SJCRH30 (cell line): ENCODE measurements around the gene CIBAR2. TPM values are rescaled to one million over a fixed set of nuclear protein-coding genes. Genes with fewer than 3 reads are reported as not detected.
A peak's percentile ranks its signal among the peaks of the same experiment; 100 is the strongest.

Experiments
- DNase-seq, 2 experiments: peaks; one replicate each; pipeline ENCODE4 v3.0.0-alpha.2; 2015 to 2020
- H3K27ac ChIP-seq: fragments of 250-450 bp; sonication (Bioruptor Pico); 2 replicates; pipeline ENCODE4 v1.5.1; 2020; ENCODE audit warnings: mild to moderate bottlenecking, moderate library complexity
- H3K27me3 ChIP-seq: fragments of 250-450 bp; sonication (Bioruptor Pico); 2 replicates; pipeline ENCODE4 v1.5.1; 2020; ENCODE audit warnings: mild to moderate bottlenecking, moderate library complexity
- H3K36me3 ChIP-seq: fragments of 250-450 bp; sonication (Bioruptor Pico); 2 replicates; pipeline ENCODE4 v1.5.1; 2020; ENCODE audit warnings: mild to moderate bottlenecking, moderate library complexity
- H3K4me1 ChIP-seq: fragments of 250-450 bp; sonication (Bioruptor Pico); 2 replicates; pipeline ENCODE4 v1.5.1; 2020; ENCODE audit warnings: mild to moderate bottlenecking, moderate library complexity
- H3K4me3 ChIP-seq: fragments of 250-450 bp; sonication (Bioruptor Pico); 2 replicates; pipeline ENCODE4 v1.5.1; 2020; ENCODE audit warnings: mild to moderate bottlenecking, moderate library complexity
- H3K9me3 ChIP-seq: fragments of 250-450 bp; sonication (Bioruptor Pico); replicated peaks from 2 replicates; pipeline ENCODE4 v1.5.1; 2020; ENCODE audit warnings: mild to moderate bottlenecking, moderate library complexity
- total RNA-seq: library from RNA; depleted of rRNA; stranded (reverse); fragments of >200 nt; shearing (Covaris generic); gene quantifications from 2 replicates; pipeline ENCODE4 v1.2.3, GENCODE V29; 2014

The CIBAR2 gene
- total RNA-seq, 1 experiment from 2014 or later = 0.04 TPM

- Histone ChIP-seq H3K4me1 (peaks cover 16% of the 10 kb centered on the region), H3K9me3 (no peaks in the 10 kb centered on the region), H3K27ac (peak overlapping the region; percentile 99)
Measured at GRCh38 chr16:85138073-85138824, 26.0 kb upstream of the CIBAR2 start.

GRCh38 chr16:85137323-85138072 lies 25.2 kb upstream of the CIBAR2 start:
- Histone ChIP-seq H3K36me3 (no peaks in the 10 kb centered on the region), H3K4me1 (peaks cover 16% of the 10 kb centered on the region), H3K4me3 (peak overlapping the region; percentile 61), H3K9me3 (no peaks in the 10 kb centered on the region), H3K27ac (peak overlapping the region; percentile 99), H3K27me3 (no peaks in the 10 kb centered on the region)
- DNase-seq = peak; percentile 86 to 90

More at GRCh38 chr16:85138073-85138824, 26.0 kb upstream of the CIBAR2 start:
- Histone ChIP-seq H3K4me3 (peak overlapping the region; percentile 61), H3K27me3 (no peaks in the 10 kb centered on the region), H3K36me3 (no peaks in the 10 kb centered on the region)
- no peak for DNase-seq

GRCh38 chr16:85136702-85137322 lies 24.5 kb upstream of the CIBAR2 start:
- DNase-seq = peak; percentile 94 to 97

GRCh38 chr16:85136213-85136701 lies 24.0 kb upstream of the CIBAR2 start:
- H3K27ac ChIP-seq = peak overlapping the region; percentile 99
- no peaks in the 10 kb centered on the region for H3K9me3 ChIP-seq
- no peaks in the 10 kb centered on the region for H3K36me3 ChIP-seq
- no peaks in the 10 kb centered on the region for H3K27me3 ChIP-seq
- peak; percentile 95 to 97 for DNase-seq
- H3K4me3 ChIP-seq = peak overlapping the region; percentile 61
- peaks cover 16% of the 10 kb centered on the region for H3K4me1 ChIP-seq

More at GRCh38 chr16:85136702-85137322, 24.5 kb upstream of the CIBAR2 start:
- Histone ChIP-seq H3K9me3 (no peaks in the 10 kb centered on the region), H3K4me1 (peaks cover 16% of the 10 kb centered on the region), H3K4me3 (peak overlapping the region; percentile 61), H3K36me3 (no peaks in the 10 kb centered on the region), H3K27ac (peak overlapping the region; percentile 99), H3K27me3 (no peaks in the 10 kb centered on the region)

- no peaks in the 10 kb centered on the region for H3K36me3 ChIP-seq
- peaks cover 30% of the 10 kb centered on the region for H3K4me1 ChIP-seq
- H3K4me3 ChIP-seq = peak overlapping the region; percentile 61
- no peaks in the 10 kb centered on the region for H3K9me3 ChIP-seq
- peak; percentile 64 for DNase-seq
- H3K27ac ChIP-seq = peak overlapping the region; percentile 99
- no peaks in the 10 kb centered on the region for H3K27me3 ChIP-seq
Measured at GRCh38 chr16:85134789-85135142, 22.5 kb upstream of the CIBAR2 start.

- Histone ChIP-seq H3K36me3 (no peaks in the 10 kb centered on the region), H3K27ac (peak overlapping the region; percentile 99), H3K27me3 (no peaks in the 10 kb centered on the region), H3K4me3 (peak overlapping the region; percentile 61), H3K9me3 (no peaks in the 10 kb centered on the region), H3K4me1 (peaks cover 35% of the 10 kb centered on the region)
- DNase-seq = no peak
Measured at GRCh38 chr16:85134076-85134788, 22.0 kb upstream of the CIBAR2 start.

GRCh38 chr16:85133290-85133599 lies 21.0 kb upstream of the CIBAR2 start:
- Histone ChIP-seq H3K27me3 (no peaks in the 10 kb centered on the region), H3K27ac (no peak overlapping the region), H3K9me3 (no peaks in the 10 kb centered on the region), H3K36me3 (no peaks in the 10 kb centered on the region), H3K4me1 (peaks cover 35% of the 10 kb centered on the region), H3K4me3 (no peak overlapping the region)
- DNase-seq = no peak

GRCh38 chr16:85132456-85133289 lies 20.4 kb upstream of the CIBAR2 start:
- no peak overlapping the region for H3K4me3 ChIP-seq
- no peaks in the 10 kb centered on the region for H3K27me3 ChIP-seq
- no peak for DNase-seq
- H3K9me3 ChIP-seq = no peaks in the 10 kb centered on the region
- peaks cover 38% of the 10 kb centered on the region for H3K4me1 ChIP-seq
- no peaks in the 10 kb centered on the region for H3K36me3 ChIP-seq
- no peak overlapping the region for H3K27ac ChIP-seq

- Histone ChIP-seq H3K9me3 (no peaks in the 10 kb centered on the region; the same call in 1 of the 2 replicates), H3K27ac (peak overlapping the region; percentile 89), H3K27me3 (no peaks in the 10 kb centered on the region), H3K4me1 (peaks cover 50% of the 10 kb centered on the region), H3K4me3 (peak overlapping the region; percentile 16; the same call in 1 of the 2 replicates), H3K36me3 (no peaks in the 10 kb centered on the region)
- no peak for DNase-seq
Measured at GRCh38 chr16:85130705-85131028, 18.4 kb upstream of the CIBAR2 start.

GRCh38 chr16:85129876-85130704 lies 17.8 kb upstream of the CIBAR2 start:
- no peaks in the 10 kb centered on the region; the same call in 1 of the 2 replicates for H3K9me3 ChIP-seq
- H3K27me3 ChIP-seq = no peaks in the 10 kb centered on the region
- peak overlapping the region; percentile 16 for H3K4me3 ChIP-seq
- peaks cover 47% of the 10 kb centered on the region for H3K4me1 ChIP-seq
- peak overlapping the region; percentile 89 for H3K27ac ChIP-seq
- H3K36me3 ChIP-seq = no peaks in the 10 kb centered on the region
- DNase-seq = peak; percentile 51 to 74

- peaks cover 53% of the 10 kb centered on the region for H3K4me1 ChIP-seq
- H3K27me3 ChIP-seq = no peaks in the 10 kb centered on the region
Measured at GRCh38 chr16:85128079-85128837, 16.0 kb upstream of the CIBAR2 start.

GRCh38 chr16:85127379-85127723 lies 15.1 kb upstream of the CIBAR2 start:
- Histone ChIP-seq H3K36me3 (no peaks in the 10 kb centered on the region), H3K4me3 (no peak overlapping the region), H3K27me3 (no peaks in the 10 kb centered on the region), H3K9me3 (no peaks in the 10 kb centered on the region; the same call in 1 of the 2 replicates), H3K27ac (peak overlapping the region; percentile 83), H3K4me1 (peaks cover 54% of the 10 kb centered on the region)
- no peak for DNase-seq

More at GRCh38 chr16:85128079-85128837, 16.0 kb upstream of the CIBAR2 start:
- H3K27ac ChIP-seq = no peak overlapping the region
- no peak for DNase-seq
- no peaks in the 10 kb centered on the region for H3K36me3 ChIP-seq
- H3K9me3 ChIP-seq = no peaks in the 10 kb centered on the region; the same call in 1 of the 2 replicates
- H3K4me3 ChIP-seq = no peak overlapping the region
